Subcutaneous abdominal adipose tissue (tissue), 5 donors: ENCODE data around the gene CFAP126.
"Not testable (repeated sequence)": the region's sequence is repeated elsewhere in the genome, so short reads cannot be mapped to it uniquely, and the experiment has no call there.

Experiments used
- H3K27ac ChIP-seq: one replicate; pipeline ENCODE4 v1.7.0; 2013; ENCODE audit warnings: low read depth, mild to moderate bottlenecking, inconsistent platforms, low read length, moderate library complexity
- H3K27me3 ChIP-seq, 5 donors: one replicate each; pipeline ENCODE4 v1.7.0; 2013; ENCODE audit warnings: low read length in 5 of 5, inconsistent platforms in 1 of 5; ENCODE audit not compliant: control insufficient read depth in 5 of 5, insufficient read depth in 4 of 5
- H3K36me3 ChIP-seq, 5 donors: one replicate each; pipeline ENCODE4 v1.7.0; 2013; ENCODE audit warnings: low read length in 5 of 5; ENCODE audit not compliant: control insufficient read depth in 5 of 5, insufficient read depth in 5 of 5
- H3K4me1 ChIP-seq, 5 donors: one replicate each; pipeline ENCODE4 v1.7.0; 2013; ENCODE audit warnings: low read length in 5 of 5, mild to moderate bottlenecking in 3 of 5, moderate library complexity in 1 of 5; ENCODE audit not compliant: control insufficient read depth in 5 of 5, insufficient read depth in 5 of 5
- H3K4me3 ChIP-seq, 5 donors: one replicate each; pipeline ENCODE4 v1.7.0; 2013; ENCODE audit warnings: low read length in 5 of 5, low read depth in 1 of 5
- H3K9ac ChIP-seq, 5 donors: one replicate each; pipeline ENCODE4 v1.7.0; 2013; ENCODE audit warnings: low read length in 5 of 5, mild to moderate bottlenecking in 4 of 5, moderate library complexity in 3 of 5
- H3K9me3 ChIP-seq, 5 donors: one replicate each; pipeline ENCODE4 v1.7.0; 2013; ENCODE audit warnings: low read length in 5 of 5; ENCODE audit not compliant: control insufficient read depth in 5 of 5
- donor health status: healthy.
- donor health status: healthy.
- donor health status: healthy.
- donor health status: healthy.
- donor health status: healthy.

The CFAP126 gene

GRCh38 chr1:161351482-161351881 is 16.2 kb downstream of the CFAP126 start:
- Histone ChIP-seq H3K4me3 (no peak overlapping the region), H3K36me3 (peaks cover 0 to 10% (median 6%) of the 10 kb centered on the region in 5 donors), H3K4me1 (no peaks in the 10 kb centered on the region), H3K9me3 (no peaks in the 10 kb centered on the region), H3K27me3 (no peaks in the 10 kb centered on the region), H3K9ac (no peak overlapping the region), H3K27ac (no peak overlapping the region)

- Histone ChIP-seq H3K36me3 (peaks cover 0 to 14% (median 8%) of the 10 kb centered on the region in 5 donors), H3K4me3 (no peak overlapping the region), H3K27ac (no peak overlapping the region), H3K27me3 (no peaks in the 10 kb centered on the region), H3K9me3 (no peaks in the 10 kb centered on the region), H3K4me1 (no peaks in the 10 kb centered on the region), H3K9ac (no peak overlapping the region)
These were observed 17.0 kb downstream of the CFAP126 start for GRCh38 chr1:161350671-161351070.

GRCh38 chr1:161342821-161343220 is 24.9 kb downstream of the CFAP126 start:
- Histone ChIP-seq H3K9me3 (no peaks in the 10 kb centered on the region), H3K4me3 (no peak overlapping the region), H3K4me1 (peaks cover 0 to 5% (median 0%) of the 10 kb centered on the region in 5 donors), H3K27me3 (no peaks in the 10 kb centered on the region), H3K27ac (no peak overlapping the region), H3K9ac (no peak overlapping the region), H3K36me3 (peaks cover 22 to 52% (median 38%) of the 10 kb centered on the region in 5 donors)

- no peak overlapping the region for H3K27ac ChIP-seq
- H3K4me3 ChIP-seq = no peak overlapping the region
- H3K9me3 ChIP-seq = no peaks in the 10 kb centered on the region
- no peak overlapping the region for H3K9ac ChIP-seq
- no peaks in the 10 kb centered on the region for H3K27me3 ChIP-seq
- H3K36me3 ChIP-seq = peaks cover 28 to 53% (median 40%) of the 10 kb centered on the region in 5 donors
- peaks cover 0 to 5% (median 0%) of the 10 kb centered on the region in 5 donors for H3K4me1 ChIP-seq
These were observed 25.5 kb downstream of the CFAP126 start for GRCh38 chr1:161342177-161342576.

GRCh38 chr1:161335796-161336195 is 31.9 kb downstream of the CFAP126 start:
- Histone ChIP-seq H3K4me3 (no peak overlapping the region), H3K36me3 (peaks cover 34 to 65% (median 53%) of the 10 kb centered on the region in 5 donors), H3K27me3 (no peaks in the 10 kb centered on the region), H3K9ac (no peak overlapping the region), H3K27ac (no peak overlapping the region), H3K4me1 (no peaks in the 10 kb centered on the region), H3K9me3 (no peaks in the 10 kb centered on the region)

- Histone ChIP-seq H3K4me3 (no peak overlapping the region), H3K27me3 (no peaks in the 10 kb centered on the region), H3K9ac (no peak overlapping the region), H3K27ac (no peak overlapping the region), H3K9me3 (no peaks in the 10 kb centered on the region), H3K36me3 (peaks cover 45 to 82% (median 72%) of the 10 kb centered on the region in 5 donors), H3K4me1 (no peaks in the 10 kb centered on the region)
These were observed 34.5 kb downstream of the CFAP126 start for GRCh38 chr1:161333166-161333565.

GRCh38 chr1:161330346-161330745 is 37.3 kb downstream of the CFAP126 start:
- H3K4me1 ChIP-seq = no peaks in the 10 kb centered on the region
- no peak overlapping the region for H3K4me3 ChIP-seq
- no peaks in the 10 kb centered on the region for H3K9me3 ChIP-seq
- peaks cover 33 to 85% (median 74%) of the 10 kb centered on the region in 5 donors for H3K36me3 ChIP-seq
- no peaks in the 10 kb centered on the region for H3K27me3 ChIP-seq
- no peak overlapping the region for H3K9ac ChIP-seq
- H3K27ac ChIP-seq = no peak overlapping the region

- H3K36me3 ChIP-seq = peaks cover 4 to 45% (median 28%) of the 10 kb centered on the region in 5 donors
- H3K4me3 ChIP-seq = no peak overlapping the region
- H3K27ac ChIP-seq = no peak overlapping the region
- no peak overlapping the region for H3K9ac ChIP-seq
- H3K4me1 ChIP-seq = no peaks in the 10 kb centered on the region
- H3K9me3 ChIP-seq = no peaks in the 10 kb centered on the region
- H3K27me3 ChIP-seq = no peaks in the 10 kb centered on the region
These were observed 43.7 kb downstream of the CFAP126 start for GRCh38 chr1:161324020-161324419.

- not testable (repeated sequence) for H3K36me3 ChIP-seq, H3K4me3 ChIP-seq, H3K27me3 ChIP-seq, H3K9ac ChIP-seq, H3K9me3 ChIP-seq, H3K27ac ChIP-seq
- H3K4me1 ChIP-seq = peaks cover 4 to 20% (median 16%) of the 10 kb centered on the region in 5 donors
These were observed 51.6 kb downstream of the CFAP126 start for GRCh38 chr1:161315841-161316674.
